GM12878 (cell line): ENCODE measurements around the gene RPS6KA2. TPM values are rescaled to one million over a fixed set of nuclear protein-coding genes. Genes with fewer than 3 reads are reported as not detected.

ENCODE experiments used
- ATAC-seq: fragments of 200-7000 bp; cut with Tn5 transposase; 3 replicates; pipeline ENCODE4 v1.9.1; 2020; ENCODE audit warnings: mild to moderate bottlenecking, moderate library complexity
- BruUV-seq: library from RNA; stranded (reverse); fragments of 400-500 nt; replicated peaks from 2 replicates; lab custom pipeline; 2021; lab: Mats Ljungman, UMichigan
- CTCF ChIA-PET: fragments of 300-600 bp; sonication (Branson Sonifier 250); formaldehyde crosslinking; extraction: SDS; loops from one replicate; lab custom pipeline; 2021; ENCODE audit warnings: inconsistent platforms; lab: Yijun Ruan, JAX
- POLR2A ChIA-PET: fragments of 350-600 bp; formaldehyde crosslinking; extraction: SDS; loops from one replicate; lab custom pipeline; 2021; ENCODE audit warnings: inconsistent platforms; lab: Charles Lee
- RAD21 ChIA-PET: fragments of 300-600 bp; sonication (Branson Sonifier 250); formaldehyde crosslinking; loops from one replicate; lab custom pipeline; 2023; ENCODE audit warnings: antibody characterized with exemption; ENCODE audit not compliant: unreplicated experiment; lab: Charles Lee
- SMC1A ChIA-PET: fragments of 300-600 bp; sonication (Branson Sonifier 250); formaldehyde crosslinking; loops from one replicate; lab custom pipeline; 2023; ENCODE audit not compliant: unreplicated experiment, uncharacterized antibody; lab: Charles Lee
- DNase-seq: peaks from one replicate; pipeline ENCODE4 v3.0.0-alpha.2; 2011; ENCODE audit warnings: low read depth, low spot score
- FAIRE-seq: peaks from 3 replicates; lab custom pipeline; 2011; peaks lifted over from hg19 to GRCh38; lab: Jason Lieb, UNC
- H2AFZ ChIP-seq: 2 replicates; pipeline ENCODE4 v1.6.0; 2011; ENCODE audit warnings: low read depth, low read length, control low read depth; ENCODE audit not compliant: control insufficient read depth
- H3K27ac ChIP-seq: 2 replicates; pipeline ENCODE4 v1.5.1; 2011; ENCODE audit warnings: control low read depth; ENCODE audit not compliant: control insufficient read depth, insufficient read depth
- H3K27me3 ChIP-seq, 2 experiments: replicated peaks in 1 of 2; 2 replicates each; pipeline versions ENCODE4 v1.6.0 to v1.6.1; 2011; ENCODE audit warnings: low read length in 1 of 2; ENCODE audit not compliant: control insufficient read depth in 2 of 2, insufficient read depth in 2 of 2
- H3K36me3 ChIP-seq, 2 experiments: 2 replicates each; pipeline ENCODE4 v1.5.1; 2011; ENCODE audit warnings: low read length in 1 of 2; ENCODE audit not compliant: control insufficient read depth in 2 of 2, insufficient read depth in 2 of 2
- H3K4me1 ChIP-seq: 2 replicates; pipeline ENCODE4 v1.6.1; 2011; ENCODE audit warnings: mild to moderate bottlenecking, low read length, moderate library complexity, mixed read lengths; ENCODE audit not compliant: control insufficient read depth, insufficient read depth
- H3K4me2 ChIP-seq: 2 replicates; pipeline ENCODE4 v1.6.0; 2011; ENCODE audit warnings: control low read depth; ENCODE audit not compliant: control insufficient read depth, insufficient read depth
- H3K4me3 ChIP-seq: fragments of 200-600 bp; sonication (generic); 2 replicates; pipeline ENCODE4 v1.5.1; 2016
- H3K79me2 ChIP-seq: 2 replicates; pipeline ENCODE4 v1.6.0; 2011; ENCODE audit warnings: low read length; ENCODE audit not compliant: control insufficient read depth, insufficient read depth
- H3K9ac ChIP-seq: 2 replicates; pipeline ENCODE4 v1.8.0; 2011; ENCODE audit warnings: low read length, control low read depth, mixed read lengths; ENCODE audit not compliant: control insufficient read depth, insufficient read depth
- H3K9me3 ChIP-seq: replicated peaks from 3 replicates; pipeline ENCODE4 v1.5.1; 2011; ENCODE audit warnings: mild to moderate bottlenecking, low read length; ENCODE audit not compliant: control insufficient read depth, insufficient read depth
- H4K20me1 ChIP-seq: 2 replicates; pipeline ENCODE4 v1.6.0; 2011; ENCODE audit not compliant: control insufficient read depth, insufficient read depth
- BCL11A ChIP-seq: IDR thresholded peaks from 2 replicates; pipeline ENCODE4 v1.6.1; 2011; ENCODE audit warnings: low read depth, low read length
- BCL3 ChIP-seq: IDR thresholded peaks from 2 replicates; pipeline ENCODE4 v1.6.1; 2011; ENCODE audit warnings: borderline replicate concordance, low read depth, mild to moderate bottlenecking, moderate library complexity, low read length; ENCODE audit not compliant: insufficient read depth, poor library complexity, severe bottlenecking
- CBFB ChIP-seq: IDR thresholded peaks from 2 replicates; pipeline ENCODE4 v1.6.1; 2016; ENCODE audit warnings: antibody characterized with exemption, low read depth
- CHD1 ChIP-seq: IDR thresholded peaks from 2 replicates; pipeline ENCODE4 v1.6.1; 2012; ENCODE audit warnings: low read depth, low read length, improper control_type of control experiment
- CREB1 ChIP-seq: IDR thresholded peaks from 2 replicates; pipeline ENCODE4 v1.6.1; 2012; ENCODE audit warnings: low read depth, mild to moderate bottlenecking, inconsistent platforms
- EGR1 ChIP-seq, 2 experiments: IDR thresholded peaks; 1 replicate in 1 of 2; 2 replicates in 1 of 2; pipeline ENCODE4 v1.6.1; 2011 to 2012; ENCODE audit warnings: low read depth in 2 of 2, low read length in 2 of 2, borderline replicate concordance in 1 of 2, mild to moderate bottlenecking in 1 of 2, moderate library complexity in 1 of 2
- HCFC1 ChIP-seq: fragments of 150-350 bp; IDR thresholded peaks from 2 replicates; pipeline ENCODE4 v1.6.1; 2014; ENCODE audit warnings: low read length
- HDAC2 ChIP-seq: fragments of 200-600 bp; sonication (generic); IDR thresholded peaks from 2 replicates; pipeline ENCODE4 v1.6.1; 2017
- HSF1 ChIP-seq: fragments of 150-350 bp; IDR thresholded peaks from 2 replicates; pipeline ENCODE4 v1.6.1; 2014; ENCODE audit warnings: mild to moderate bottlenecking, low read depth, low read length
- MEF2B ChIP-seq: fragments of 450-650 bp; IDR thresholded peaks from 2 replicates; pipeline ENCODE4 v1.6.1; 2018; ENCODE audit warnings: mild to moderate bottlenecking, moderate library complexity; ENCODE audit not compliant: partially characterized antibody, poor library complexity, severe bottlenecking
- MYC ChIP-seq: IDR thresholded peaks from 2 replicates; pipeline ENCODE4 v1.6.1; 2011; ENCODE audit warnings: mild to moderate bottlenecking, low read length, moderate library complexity, inconsistent platforms; ENCODE audit not compliant: insufficient read depth, insufficient replicate concordance, insufficient read length, severe bottlenecking
- NFYB ChIP-seq: IDR thresholded peaks from 2 replicates; pipeline ENCODE4 v1.6.1; 2011; ENCODE audit warnings: low read depth, mild to moderate bottlenecking, low read length, improper control_type of control experiment, moderate library complexity; ENCODE audit not compliant: insufficient read depth
- POLR2AphosphoS2 ChIP-seq: IDR thresholded peaks from 2 replicates; pipeline ENCODE4 v1.6.1; 2011; ENCODE audit warnings: low read depth, mild to moderate bottlenecking, low read length, improper control_type of control experiment, moderate library complexity
- RAD21 ChIP-seq: IDR thresholded peaks from 2 replicates; pipeline ENCODE4 v1.6.1; 2011; ENCODE audit warnings: mild to moderate bottlenecking, low read depth, low read length, moderate library complexity; ENCODE audit not compliant: insufficient read depth
- SMARCA5 ChIP-seq: fragments of 450-650 bp; IDR thresholded peaks from 2 replicates; pipeline ENCODE4 v1.6.1; 2017; ENCODE audit warnings: mild to moderate bottlenecking
- SMC3 ChIP-seq: IDR thresholded peaks from 2 replicates; pipeline ENCODE4 v1.6.1; 2011; ENCODE audit warnings: low read length, improper control_type of control experiment, borderline replicate concordance
- YBX1 ChIP-seq: fragments of 450-650 bp; IDR thresholded peaks from 2 replicates; pipeline ENCODE4 v1.6.1; 2016; ENCODE audit warnings: antibody characterized with exemption
- ZNF384 ChIP-seq: IDR thresholded peaks from 2 replicates; pipeline ENCODE4 v1.6.1; 2012; ENCODE audit warnings: low read depth, mild to moderate bottlenecking, low read length, improper control_type of control experiment, borderline replicate concordance
- WGBS: methylation state at CpG from one replicate; pipeline ENCODE4 v1.1.6; 2016; ENCODE audit warnings: low lambda C conversion rate; ENCODE audit not compliant: insufficient replicate concordance, insufficient coverage; ENCODE audit errors: missing lambda C conversion rate; 5-methylcytosine and 5-hydroxymethylcytosine counted together
- in situ Hi-C: fragments of 300-500 bp; cut with MboI; formaldehyde crosslinking; loops from 9 replicates; pipeline ENCODE4 v1.14.3; 2018; ENCODE audit warnings: mixed read lengths
- intact Hi-C: fragments of 100-400 bp; cut with micrococcal nuclease; formaldehyde crosslinking; loops from one replicate; pipeline ENCODE4 v1.14.2; 2022; ENCODE audit not compliant: unreplicated experiment
- polyA plus RNA-seq, 11 experiments: library from polyadenylated mRNA; depleted of rRNA in 4 of 11; unstranded in 6 of 11; stranded (reverse) in 5 of 11; fragments of >200 nt; fragmentation: Nextera tagmentation in 4 of 11; fragmentation: Illumina TruSeq in 1 of 11; extraction: Ambion mirVana in 4 of 11; extraction: Trizol in 1 of 11; gene quantifications; 1 replicate in 1 of 11; 2 replicates in 10 of 11; pipeline versions ENCODE4 v1.2.1 to v1.2.3, GENCODE V29; 2011 to 2016; ENCODE audit warnings: inconsistent platforms in 2 of 11, missing spikeins in 2 of 11, low read depth in 1 of 11
- total RNA-seq, 4 experiments: library from RNA; depleted of rRNA in 3 of 4; stranded (reverse); fragments of >200 nt in 3 of 4; fragmentation: Illumina TruSeq in 1 of 4; extraction: Trizol in 1 of 4; gene quantifications; 2 replicates each; pipeline versions ENCODE4 v1.2.1 to v1.2.3, GENCODE V29; 2013 to 2021

The RPS6KA2 gene
- total and polyA plus RNA-seq, 10 of the 15 experiments (the other 5 are each of a cell fraction or from before 2014, with no cell fraction given) = 0.02 to 1.0 (median 0.22) TPM; not detected in 1

- no TSS peak for BruUV-seq
- ATAC-seq (no peak), FAIRE-seq (no peak), DNase-seq (no peak)
- SMC1A ChIA-PET = interaction anchor here (1.2 to 1.4 kb wide), 2 partner anchors 9 to 157 kb away, joined by 3 to 4 read pairs; no protein-coding TSS in a partner anchor
- Histone ChIP-seq H3K4me2 (no peak overlapping the region), H3K79me2 (no peaks in the 10 kb centered on the region), H3K4me1 (no peaks in the 10 kb centered on the region), H3K27me3 (no peaks in the 10 kb centered on the region), H3K36me3 (no peaks in the 10 kb centered on the region), H3K27ac (no peak overlapping the region), H3K4me3 (no peak overlapping the region), H2AFZ (no peak overlapping the region), H4K20me1 (no peaks in the 10 kb centered on the region; the same call in 1 of the 2 replicates), H3K9me3 (no peaks in the 10 kb centered on the region), H3K9ac (no peak overlapping the region)
- no peak for TF ChIP-seq HSF1
- TF ChIP-seq EGR1 (IDR thresholded peaks at IDR 0.05; ENCODE audit: borderline replicate concordance in 1 of 2, low read depth in 2 of 2, low read length in 2 of 2) = no peak
- TF ChIP-seq POLR2AphosphoS2 = no peak
- no peak for TF ChIP-seq MEF2B
- TF ChIP-seq NFYB = no peak
- TF ChIP-seq RAD21 = no peak
- TF ChIP-seq SMC3 = no peak
- TF ChIP-seq YBX1 = no peak
- TF ChIP-seq BCL3 = no peak
- no peak for TF ChIP-seq HCFC1
- no peak for TF ChIP-seq HDAC2
- no peak for TF ChIP-seq ZNF384
- no peak for TF ChIP-seq SMARCA5
- TF ChIP-seq BCL11A = no peak
- no peak for TF ChIP-seq CBFB
- TF ChIP-seq CREB1 = no peak
- TF ChIP-seq CHD1 = no peak
- no peak for TF ChIP-seq MYC
- RAD21 ChIA-PET = no interaction called here
- 59% methylated on average over 11 of the region's 11 CpGs for WGBS
- in situ Hi-C loops (no loop called here), intact Hi-C loops (no loop called here)
- POLR2A ChIA-PET = no interaction called here
- CTCF ChIA-PET = no interaction called here
Measured at GRCh38 chr6:166612471-166612881, 14.6 kb downstream of the RPS6KA2 start.
